GM06990 (cell line): ENCODE data around the gene VIP.
"Not testable (repeated sequence)": the region's sequence is repeated elsewhere in the genome, so short reads cannot be mapped to it uniquely, and the experiment has no call there.

Source experiments
- DNase-seq: peaks from one replicate; pipeline ENCODE4 v3.0.0-alpha.2; 2011; ENCODE audit not compliant: insufficient read length; ENCODE audit errors: extremely low read depth
- H3K27me3 ChIP-seq: replicated peaks from 2 replicates; pipeline ENCODE4 v1.6.0; 2011; ENCODE audit warnings: low read length; ENCODE audit not compliant: control insufficient read depth, insufficient read depth
- H3K36me3 ChIP-seq: 2 replicates; pipeline ENCODE4 v1.5.1; 2011; ENCODE audit warnings: low read length; ENCODE audit not compliant: control insufficient read depth, insufficient read depth
- H3K4me3 ChIP-seq: replicated peaks from 2 replicates; pipeline ENCODE4 v1.5.1; 2011; ENCODE audit warnings: low read depth, mild to moderate bottlenecking, control low read depth, low read length
- CTCF ChIP-seq: IDR thresholded peaks from 2 replicates; pipeline ENCODE4 v1.5.1; 2011; ENCODE audit warnings: low read length, control low read depth, mild to moderate bottlenecking, inconsistent platforms; ENCODE audit not compliant: insufficient read depth, poor library complexity, severe bottlenecking

The VIP gene

GRCh38 chr6:152750694-152751093 lies at the start of gene VIP:
VIP (plus strand) TSS chr6:152750797; CDS start chr6:152752178, 1,381 bp downstream.
- TF ChIP-seq CTCF: no peak
- no peak for DNase-seq
- Histone ChIP-seq H3K27me3 (no peaks in the 10 kb centered on the region), H3K4me3 (no peak within 1 kb of the TSS), H3K36me3 (no peaks in the 10 kb centered on the region)

GRCh38 chr6:152701081-152701862 lies 49.3 kb upstream of the VIP start:
- no peak for DNase-seq
- H3K4me3 ChIP-seq: no peak overlapping the region
- no peaks in the 10 kb centered on the region for H3K27me3 ChIP-seq
- TF ChIP-seq CTCF: no peak
- H3K36me3 ChIP-seq: no peaks in the 10 kb centered on the region

- DNase-seq: no peak
- no peak overlapping the region for H3K4me3 ChIP-seq
- H3K27me3 ChIP-seq: no peaks in the 10 kb centered on the region
- no peaks in the 10 kb centered on the region for H3K36me3 ChIP-seq
- no peak for TF ChIP-seq CTCF
Measured at GRCh38 chr6:152701863-152702401, 48.7 kb upstream of the VIP start.

- not testable (repeated sequence) for H3K36me3 ChIP-seq, H3K4me3 ChIP-seq, DNase-seq, H3K27me3 ChIP-seq
Measured at GRCh38 chr6:152703750-152704149, 46.8 kb upstream of the VIP start.

GRCh38 chr6:152705327-152705726 lies 45.3 kb upstream of the VIP start:
- H3K36me3 ChIP-seq: no peaks in the 10 kb centered on the region
- no peak for DNase-seq
- no peak for TF ChIP-seq CTCF
- no peaks in the 10 kb centered on the region for H3K27me3 ChIP-seq
- no peak overlapping the region for H3K4me3 ChIP-seq

GRCh38 chr6:152716322-152716721 lies 34.3 kb upstream of the VIP start:
- no peaks in the 10 kb centered on the region for H3K27me3 ChIP-seq
- no peaks in the 10 kb centered on the region for H3K36me3 ChIP-seq
- no peak for DNase-seq
- no peak overlapping the region for H3K4me3 ChIP-seq
- no peak for TF ChIP-seq CTCF
